ENCODE results near the gene EIF2B1.

EIF2B1 gene

GRCh38 chr12:123576611-123577010 lies 56.9 kb downstream of the EIF2B1 start:
- Histone ChIP-seq H3K4me3 (ENCODE audit: low read length) (no peak overlapping the region), H3K4me1 (ENCODE audit: insufficient read depth, low read length) (no peaks in the 10 kb centered on the region), H2AFZ (ENCODE audit: low read depth, low read length) (no peak overlapping the region), H3K36me3 (ENCODE audit: insufficient read depth, low read length) (peaks cover 7% of the 10 kb centered on the region), H3K9me3 (ENCODE audit: low read length) (peaks cover 7% of the 10 kb centered on the region), H3K27me3 (ENCODE audit: insufficient read depth, low read length) (no peaks in the 10 kb centered on the region)

DNA sequence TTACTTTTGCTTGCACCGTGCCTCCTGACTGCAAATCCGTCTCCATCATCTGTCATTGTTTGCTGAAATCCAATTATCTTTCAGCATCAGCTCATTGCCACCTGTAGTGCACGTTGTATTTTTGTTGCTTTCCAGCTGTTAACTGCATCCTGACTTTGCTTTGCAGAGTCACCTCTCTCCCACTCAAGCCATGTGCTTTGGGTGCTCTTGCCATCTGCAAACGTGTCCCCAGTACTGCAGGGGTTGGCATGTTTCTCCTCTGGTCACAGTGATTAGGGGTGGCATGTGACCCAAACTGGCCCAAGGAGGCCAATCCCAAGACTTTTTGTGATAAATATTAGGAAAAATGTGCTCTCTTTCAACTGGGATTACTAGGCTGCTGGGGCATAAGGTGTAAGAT lies 59.6 kb downstream of the EIF2B1 start:
- H3K4me3 ChIP-seq (ENCODE audit: low read length): no peak overlapping the region
- no peak overlapping the region for H2AFZ ChIP-seq (ENCODE audit: low read depth, low read length)
- peaks cover 2% of the 10 kb centered on the region for H3K4me1 ChIP-seq (ENCODE audit: insufficient read depth, low read length)
- no peaks in the 10 kb centered on the region for H3K27me3 ChIP-seq (ENCODE audit: insufficient read depth, low read length)
- peaks cover 7% of the 10 kb centered on the region for H3K9me3 ChIP-seq (ENCODE audit: low read length)
- H3K36me3 ChIP-seq (ENCODE audit: insufficient read depth, low read length): peaks cover 7% of the 10 kb centered on the region

GRCh38 chr12:123572391-123572790 lies 61.1 kb downstream of the EIF2B1 start:
- H3K36me3 ChIP-seq (ENCODE audit: insufficient read depth, low read length): peaks cover 6% of the 10 kb centered on the region
- no peak overlapping the region for H3K4me3 ChIP-seq (ENCODE audit: low read length)
- H3K4me1 ChIP-seq (ENCODE audit: insufficient read depth, low read length): peaks cover 2% of the 10 kb centered on the region
- no peak overlapping the region for H2AFZ ChIP-seq (ENCODE audit: low read depth, low read length)
- H3K9me3 ChIP-seq (ENCODE audit: low read length): peaks cover 7% of the 10 kb centered on the region
- no peaks in the 10 kb centered on the region for H3K27me3 ChIP-seq (ENCODE audit: insufficient read depth, low read length)

GRCh38 chr12:123571343-123571813 lies 62.1 kb downstream of the EIF2B1 start:
- Histone ChIP-seq H2AFZ (ENCODE audit: low read depth, low read length) (no peak overlapping the region), H3K9me3 (ENCODE audit: low read length) (peaks cover 4% of the 10 kb centered on the region), H3K36me3 (ENCODE audit: insufficient read depth, low read length) (peaks cover under 1% of the 10 kb centered on the region), H3K4me3 (ENCODE audit: low read length) (no peak overlapping the region), H3K4me1 (ENCODE audit: insufficient read depth, low read length) (peaks cover 2% of the 10 kb centered on the region), H3K27me3 (ENCODE audit: insufficient read depth, low read length) (no peaks in the 10 kb centered on the region)
